GM12864 (cell line): Measurements from ENCODE around the gene TEX29.

ENCODE experiments used
- DNase-seq: peaks from one replicate; pipeline ENCODE4 v3.0.0-alpha.2; 2011; ENCODE audit warnings: low read depth
- H3K4me3 ChIP-seq: 2 replicates; pipeline ENCODE4 v1.5.1; 2011; ENCODE audit warnings: mild to moderate bottlenecking, low read depth, low read length, control low read depth
- TF ChIP-seq, protein P1 (sequence below): IDR thresholded peaks from 2 replicates; pipeline ENCODE4 v1.5.1; 2011; ENCODE audit warnings: low read depth, mild to moderate bottlenecking, moderate library complexity, low read length, control low read depth, inconsistent platforms; ENCODE audit errors: missing control alignments

TEX29 gene

DNA sequence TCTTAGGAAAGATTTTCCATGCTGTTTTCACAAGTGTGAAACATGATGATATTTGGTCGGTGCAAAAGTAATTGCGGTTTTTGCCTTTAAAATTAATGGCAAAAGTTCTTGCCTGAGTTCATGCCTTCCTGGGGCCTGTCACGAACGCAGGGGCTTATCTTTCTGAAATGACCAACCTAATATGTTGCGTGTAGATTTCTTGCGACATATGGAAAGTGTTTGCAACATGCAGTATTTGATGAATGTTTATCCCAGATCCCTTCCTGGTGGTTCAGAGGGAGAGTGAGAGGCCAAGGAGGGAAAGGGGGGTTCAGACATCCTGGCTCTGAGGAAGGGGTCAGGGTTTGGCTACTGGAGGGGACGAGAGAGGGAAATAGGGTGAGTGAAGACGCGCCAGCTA, 72.0 kb downstream of the TEX29 start:
- no peak for DNase-seq
- TF ChIP-seq, protein P1, sequence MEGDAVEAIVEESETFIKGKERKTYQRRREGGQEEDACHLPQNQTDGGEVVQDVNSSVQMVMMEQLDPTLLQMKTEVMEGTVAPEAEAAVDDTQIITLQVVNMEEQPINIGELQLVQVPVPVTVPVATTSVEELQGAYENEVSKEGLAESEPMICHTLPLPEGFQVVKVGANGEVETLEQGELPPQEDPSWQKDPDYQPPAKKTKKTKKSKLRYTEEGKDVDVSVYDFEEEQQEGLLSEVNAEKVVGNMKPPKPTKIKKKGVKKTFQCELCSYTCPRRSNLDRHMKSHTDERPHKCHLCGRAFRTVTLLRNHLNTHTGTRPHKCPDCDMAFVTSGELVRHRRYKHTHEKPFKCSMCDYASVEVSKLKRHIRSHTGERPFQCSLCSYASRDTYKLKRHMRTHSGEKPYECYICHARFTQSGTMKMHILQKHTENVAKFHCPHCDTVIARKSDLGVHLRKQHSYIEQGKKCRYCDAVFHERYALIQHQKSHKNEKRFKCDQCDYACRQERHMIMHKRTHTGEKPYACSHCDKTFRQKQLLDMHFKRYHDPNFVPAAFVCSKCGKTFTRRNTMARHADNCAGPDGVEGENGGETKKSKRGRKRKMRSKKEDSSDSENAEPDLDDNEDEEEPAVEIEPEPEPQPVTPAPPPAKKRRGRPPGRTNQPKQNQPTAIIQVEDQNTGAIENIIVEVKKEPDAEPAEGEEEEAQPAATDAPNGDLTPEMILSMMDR = no peak
- no peak overlapping the region for H3K4me3 ChIP-seq

- H3K4me3 ChIP-seq = no peak overlapping the region
- DNase-seq = no peak
- TF ChIP-seq, protein P1 = no peak
Observed at GRCh38 chr13:111393221-111393790, 72.9 kb downstream of the TEX29 start.
